ENCODE measurements around the gene ELF4.

DNA sequence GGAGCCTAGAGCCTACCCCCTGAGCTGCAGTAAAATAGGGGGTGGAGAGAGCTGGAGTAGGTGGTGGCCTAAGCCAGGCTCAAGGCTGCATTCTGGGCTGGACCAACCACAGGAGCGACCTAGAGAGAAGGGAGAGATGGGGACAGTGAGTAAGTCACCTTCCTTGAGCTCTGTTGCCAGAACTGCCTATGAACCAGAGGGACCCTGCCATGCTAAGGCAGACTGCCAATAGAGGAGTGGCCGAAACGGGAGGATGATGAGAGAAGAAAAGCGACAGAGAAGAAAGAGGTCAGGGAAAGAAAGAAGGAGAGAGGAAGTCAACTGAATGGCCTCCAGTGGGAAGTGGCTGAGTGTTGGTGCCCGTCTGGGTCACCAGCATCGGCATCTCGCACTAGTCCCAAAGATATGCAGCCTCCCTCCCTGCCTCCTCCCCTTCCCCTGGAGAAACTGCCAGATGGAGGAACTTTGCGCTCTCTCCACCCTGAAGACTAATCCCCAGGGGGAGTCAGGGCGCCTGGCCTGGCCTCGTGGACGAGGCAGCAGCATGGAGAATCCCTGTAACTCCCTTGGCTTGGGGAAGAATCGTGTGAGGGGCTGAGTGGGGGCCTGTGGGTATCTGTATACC, 28.8 kb downstream of the ELF4 start:
- TF ChIP-seq, protein P1, sequence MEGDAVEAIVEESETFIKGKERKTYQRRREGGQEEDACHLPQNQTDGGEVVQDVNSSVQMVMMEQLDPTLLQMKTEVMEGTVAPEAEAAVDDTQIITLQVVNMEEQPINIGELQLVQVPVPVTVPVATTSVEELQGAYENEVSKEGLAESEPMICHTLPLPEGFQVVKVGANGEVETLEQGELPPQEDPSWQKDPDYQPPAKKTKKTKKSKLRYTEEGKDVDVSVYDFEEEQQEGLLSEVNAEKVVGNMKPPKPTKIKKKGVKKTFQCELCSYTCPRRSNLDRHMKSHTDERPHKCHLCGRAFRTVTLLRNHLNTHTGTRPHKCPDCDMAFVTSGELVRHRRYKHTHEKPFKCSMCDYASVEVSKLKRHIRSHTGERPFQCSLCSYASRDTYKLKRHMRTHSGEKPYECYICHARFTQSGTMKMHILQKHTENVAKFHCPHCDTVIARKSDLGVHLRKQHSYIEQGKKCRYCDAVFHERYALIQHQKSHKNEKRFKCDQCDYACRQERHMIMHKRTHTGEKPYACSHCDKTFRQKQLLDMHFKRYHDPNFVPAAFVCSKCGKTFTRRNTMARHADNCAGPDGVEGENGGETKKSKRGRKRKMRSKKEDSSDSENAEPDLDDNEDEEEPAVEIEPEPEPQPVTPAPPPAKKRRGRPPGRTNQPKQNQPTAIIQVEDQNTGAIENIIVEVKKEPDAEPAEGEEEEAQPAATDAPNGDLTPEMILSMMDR (IDR thresholded peaks at IDR 0.05; ENCODE audit: low read depth, low read length), result no peak
- no peak for TF ChIP-seq EZH2phosphoT487 (IDR thresholded peaks at IDR 0.05; ENCODE audit: low read depth)

Measured in OCI-LY3 (cell line).